Stomach (tissue), 9 donors: ENCODE data around the gene RFTN1. TPM values are rescaled to one million over a fixed set of nuclear protein-coding genes. Genes with fewer than 3 reads are reported as not detected.

Experiments
- DNase-seq, 2 donors: peaks; one replicate each; pipeline versions ENCODE4 v3.0.0 to v3.0.0-alpha.2; 2013 to 2019
- H3K27ac ChIP-seq, 5 donors: fragments of 200-600 bp in 4 of 5; sonication (generic) in 4 of 5; one replicate each; pipeline ENCODE4 v1.5.1; 2013 to 2019; ENCODE audit warnings: mild to moderate bottlenecking in 1 of 5, moderate library complexity in 1 of 5
- H3K27me3 ChIP-seq, 3 donors: fragments of 200-600 bp; sonication (generic); one replicate each; pipeline ENCODE4 v1.5.1; 2017 to 2019; ENCODE audit warnings: mixed run types in 1 of 3
- H3K36me3 ChIP-seq, 4 donors: fragments of 200-600 bp; sonication (generic); 1 replicate in 3 of 4; 2 replicates in 1 of 4; pipeline ENCODE4 v1.5.1; 2016 to 2019
- H3K4me1 ChIP-seq, 4 donors: fragments of 200-600 bp; sonication (generic); one replicate each; pipeline ENCODE4 v1.5.1; 2016 to 2019
- H3K4me3 ChIP-seq, 4 donors: fragments of 200-600 bp; sonication (generic) in 3 of 4; one replicate each; pipeline ENCODE4 v1.5.1; 2016 to 2019; ENCODE audit warnings: mild to moderate bottlenecking in 1 of 4
- H3K9me3 ChIP-seq, 4 donors: fragments of 200-600 bp; sonication (generic); one replicate each; pipeline ENCODE4 v1.5.1; 2016 to 2019
- EP300 ChIP-seq: sonication (generic); formaldehyde crosslinking; IDR thresholded peaks from one replicate; pipeline ENCODE4 v1.6.1; 2017; ENCODE audit warnings: antibody characterized with exemption
- POLR2A ChIP-seq, 4 donors: fragments of 450-650 bp; IDR thresholded peaks; one replicate each; pipeline ENCODE4 v1.6.1; 2016; ENCODE audit warnings: antibody characterized with exemption in 4 of 4, control low read depth in 2 of 4, mild to moderate bottlenecking in 1 of 4, moderate library complexity in 1 of 4
- POLR2AphosphoS5 ChIP-seq, 3 donors: sonication (generic); formaldehyde crosslinking; IDR thresholded peaks; one replicate each; pipeline ENCODE4 v1.6.1; 2016; ENCODE audit warnings: antibody characterized with exemption in 3 of 3
- WGBS, 5 donors: extraction: QIAGEN DNeasy Blood & Tissue Kit in 3 of 5; methylation state at CpG; one replicate each; pipeline versions ENCODE4 v1.1.5 to v1.1.7; 2013 to 2018; 5-methylcytosine and 5-hydroxymethylcytosine counted together
- intact Hi-C: fragments of 100-400 bp; cut with DNase I; formaldehyde crosslinking; loops from one replicate; pipeline ENCODE4 v1.15.1; 2023; ENCODE audit warnings: low total_unique reads
- polyA plus RNA-seq, 3 donors: library from polyadenylated mRNA; stranded (reverse); fragments of 200-250 nt; gene quantifications; one replicate each; pipeline ENCODE4 v1.2.3, GENCODE V29; 2013
- total RNA-seq, 5 donors: library from RNA; depleted of rRNA; stranded (reverse); fragments of >200 nt; gene quantifications; one replicate each; pipeline versions ENCODE4 v1.1.0 to v1.2.3, GENCODE V29; 2014 to 2016
- TF ChIP-seq, protein P1 (sequence below), 7 experiments: fragments of 450-650 bp in 4 of 7; fragments of 200-600 bp in 3 of 7; sonication (generic) in 3 of 7; IDR thresholded peaks; one replicate each; pipeline ENCODE4 v1.5.1; 2016 to 2019; ENCODE audit warnings: antibody characterized with exemption in 7 of 7, control low read depth in 2 of 7, mild to moderate bottlenecking in 1 of 7
- donor health status: healthy with polysubstance abuse.
- donor health status: Bipolar disorder and iron deficiency.
- donor health status: healthy.

Gene RFTN1
- total and polyA plus RNA-seq, 8 donors = 4.6 to 103 (median 18.9) TPM

DNA sequence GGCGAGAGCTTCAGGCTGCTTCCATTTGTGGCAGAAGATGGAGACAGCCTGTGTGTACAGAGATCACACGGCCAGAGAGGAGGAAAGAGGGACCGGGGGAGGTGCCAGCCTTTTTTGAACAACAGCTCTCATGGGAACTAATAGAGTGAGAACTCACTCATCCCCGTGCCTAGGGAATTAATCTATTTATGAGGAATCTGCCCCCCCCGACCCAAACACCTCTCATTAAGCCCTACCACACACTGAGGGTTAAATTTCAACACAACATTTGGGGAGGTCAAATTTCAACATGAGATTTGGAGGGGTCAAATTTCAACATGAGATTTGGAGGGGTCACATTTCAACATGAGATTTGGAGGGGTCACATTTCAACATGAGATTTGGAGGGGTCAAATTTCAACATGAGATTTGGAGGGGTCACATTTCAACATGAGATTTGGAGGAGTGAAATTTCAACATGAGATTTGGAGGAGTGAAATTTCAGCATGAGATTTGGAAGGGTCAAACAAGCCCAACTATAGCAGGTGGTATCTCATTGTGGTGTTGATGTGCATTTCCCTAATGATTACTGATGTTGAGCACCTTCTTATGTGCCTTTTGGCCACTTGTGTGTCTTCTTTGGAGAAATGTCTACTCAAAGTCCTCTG, 20.6 kb upstream of the RFTN1 start:
- Histone ChIP-seq H3K27ac (no peak overlapping the region), H3K9me3 (no peaks in the 10 kb centered on the region), H3K4me1 (no peaks in the 10 kb centered on the region), H3K36me3 (no peaks in the 10 kb centered on the region), H3K4me3 (no peak overlapping the region), H3K27me3 (no peaks in the 10 kb centered on the region)
- intact Hi-C loops = no loop called here
- WGBS, 5 donors = 41 to 59% (median 47%) methylated on average over 5 of the region's 5 CpGs
- no peak for DNase-seq
- no peak for TF ChIP-seq EP300
- TF ChIP-seq POLR2A (IDR thresholded peaks at IDR 0.05) = no peak
- TF ChIP-seq, protein P1, sequence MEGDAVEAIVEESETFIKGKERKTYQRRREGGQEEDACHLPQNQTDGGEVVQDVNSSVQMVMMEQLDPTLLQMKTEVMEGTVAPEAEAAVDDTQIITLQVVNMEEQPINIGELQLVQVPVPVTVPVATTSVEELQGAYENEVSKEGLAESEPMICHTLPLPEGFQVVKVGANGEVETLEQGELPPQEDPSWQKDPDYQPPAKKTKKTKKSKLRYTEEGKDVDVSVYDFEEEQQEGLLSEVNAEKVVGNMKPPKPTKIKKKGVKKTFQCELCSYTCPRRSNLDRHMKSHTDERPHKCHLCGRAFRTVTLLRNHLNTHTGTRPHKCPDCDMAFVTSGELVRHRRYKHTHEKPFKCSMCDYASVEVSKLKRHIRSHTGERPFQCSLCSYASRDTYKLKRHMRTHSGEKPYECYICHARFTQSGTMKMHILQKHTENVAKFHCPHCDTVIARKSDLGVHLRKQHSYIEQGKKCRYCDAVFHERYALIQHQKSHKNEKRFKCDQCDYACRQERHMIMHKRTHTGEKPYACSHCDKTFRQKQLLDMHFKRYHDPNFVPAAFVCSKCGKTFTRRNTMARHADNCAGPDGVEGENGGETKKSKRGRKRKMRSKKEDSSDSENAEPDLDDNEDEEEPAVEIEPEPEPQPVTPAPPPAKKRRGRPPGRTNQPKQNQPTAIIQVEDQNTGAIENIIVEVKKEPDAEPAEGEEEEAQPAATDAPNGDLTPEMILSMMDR (IDR thresholded peaks at IDR 0.05) = no peak
- TF ChIP-seq POLR2AphosphoS5 (IDR thresholded peaks at IDR 0.05) = no peak

DNA sequence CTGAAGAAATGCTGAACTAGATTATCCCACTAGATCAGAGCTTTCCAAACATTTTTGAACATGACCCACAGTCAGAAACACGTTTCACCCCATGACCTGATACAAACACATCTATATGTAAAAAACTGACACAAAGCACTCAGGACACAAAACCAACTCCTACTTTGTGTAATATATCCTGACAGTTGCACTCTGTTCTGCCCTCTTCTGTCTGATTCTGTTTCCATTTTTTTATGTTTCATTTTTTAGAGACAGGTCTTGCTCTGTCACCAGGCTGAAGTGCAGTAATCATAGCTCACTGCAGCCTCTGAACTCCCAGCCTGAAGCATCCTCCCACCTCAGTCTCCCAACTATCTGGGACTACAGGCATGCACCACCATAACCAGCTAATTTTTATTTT, 15.8 kb upstream of the RFTN1 start:
- intact Hi-C loops = no loop called here
- Histone ChIP-seq H3K9me3 (peaks cover 0 to 6% (median 4%) of the 10 kb centered on the region in 4 donors), H3K4me1 (no peaks in the 10 kb centered on the region), H3K36me3 (no peaks in the 10 kb centered on the region), H3K27me3 (no peaks in the 10 kb centered on the region), H3K4me3 (no peak overlapping the region), H3K27ac (no peak overlapping the region)
- WGBS, 5 donors = 48 to 67% (median 57%) methylated on average over 1 of the region's 1 CpG
- no peak for DNase-seq
- no peak for TF ChIP-seq POLR2AphosphoS5 (IDR thresholded peaks at IDR 0.05)
- TF ChIP-seq, protein P1 (IDR thresholded peaks at IDR 0.05) = no peak
- TF ChIP-seq POLR2A (IDR thresholded peaks at IDR 0.05) = no peak
- TF ChIP-seq EP300 = no peak

DNA sequence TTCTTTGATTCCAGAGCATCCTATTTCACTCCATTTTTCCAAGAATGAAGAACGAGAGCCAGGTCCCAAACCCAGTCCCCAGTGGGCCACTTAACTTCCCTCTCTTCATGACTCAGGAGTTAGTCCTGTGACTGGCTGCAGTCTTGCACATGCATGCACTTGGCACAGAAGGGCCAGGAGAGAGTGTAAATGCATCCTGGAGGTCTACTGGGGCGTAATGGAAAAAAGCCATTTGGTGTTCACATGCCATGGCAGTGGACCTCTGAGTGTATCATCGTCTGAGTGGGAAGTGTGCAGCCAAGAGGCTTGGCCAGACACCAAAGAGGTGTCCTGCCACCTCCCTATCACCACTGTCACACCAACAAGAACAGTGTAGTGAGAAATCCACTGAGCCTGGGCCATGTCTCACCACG, 15.1 kb upstream of the RFTN1 start:
- H3K9me3 ChIP-seq = peaks cover 0 to 12% (median 10%) of the 10 kb centered on the region in 4 donors
- no peak overlapping the region for H3K27ac ChIP-seq
- intact Hi-C loops = no loop called here
- no peaks in the 10 kb centered on the region for H3K27me3 ChIP-seq
- TF ChIP-seq POLR2A (IDR thresholded peaks at IDR 0.05) (no peak), EP300 (no peak), POLR2AphosphoS5 (IDR thresholded peaks at IDR 0.05) (no peak)
- TF ChIP-seq, protein P1 (IDR thresholded peaks at IDR 0.05) = no peak
- no peak overlapping the region for H3K4me3 ChIP-seq
- DNase-seq = no peak
- H3K4me1 ChIP-seq = no peaks in the 10 kb centered on the region
- no peaks in the 10 kb centered on the region for H3K36me3 ChIP-seq
- WGBS, 5 donors = 68 to 85% (median 84%) methylated on average over 4 of the region's 4 CpGs

DNA sequence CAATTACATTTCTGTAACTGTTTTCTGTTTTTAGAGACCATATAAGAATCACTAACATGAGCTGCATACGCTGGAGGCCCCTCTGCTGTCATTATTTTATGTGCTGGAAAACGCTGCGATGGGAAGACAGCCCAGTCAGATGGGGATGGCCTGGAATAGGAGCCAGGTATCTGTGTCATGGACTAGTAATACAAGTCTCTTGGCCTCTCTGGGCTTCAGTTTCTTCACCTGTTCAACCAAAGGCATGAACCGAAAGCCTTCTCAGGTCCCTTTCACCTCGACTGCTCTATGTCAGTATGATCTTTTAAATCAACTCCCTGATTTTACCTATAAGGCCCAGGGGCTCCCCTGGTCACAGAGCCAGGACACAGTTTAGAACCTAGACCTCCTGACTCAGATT, 14.6 kb upstream of the RFTN1 start:
- peaks cover 0 to 12% (median 10%) of the 10 kb centered on the region in 4 donors for H3K9me3 ChIP-seq
- no peak overlapping the region for H3K4me3 ChIP-seq
- DNase-seq = no peak
- intact Hi-C loops = no loop called here
- no peaks in the 10 kb centered on the region for H3K27me3 ChIP-seq
- TF ChIP-seq POLR2AphosphoS5 (IDR thresholded peaks at IDR 0.05) (no peak), EP300 (no peak), POLR2A (IDR thresholded peaks at IDR 0.05) (no peak)
- TF ChIP-seq, protein P1 (IDR thresholded peaks at IDR 0.05) = no peak
- H3K36me3 ChIP-seq = no peaks in the 10 kb centered on the region
- no peaks in the 10 kb centered on the region for H3K4me1 ChIP-seq
- WGBS, 5 donors = 88 to 94% (median 91%) methylated on average over 5 of the region's 5 CpGs
- H3K27ac ChIP-seq = no peak overlapping the region
